H1 (cell line): ENCODE measurements around the gene CPTP.

Experiments
- EZH2 ChIP-seq: fragments of 200-600 bp; sonication (generic); IDR thresholded peaks from 2 replicates; pipeline ENCODE4 v1.7.1; 2012; ENCODE audit warnings: low read depth, mild to moderate bottlenecking, moderate library complexity, low read length, inconsistent platforms; ENCODE audit not compliant: severe bottlenecking
- HDAC2 ChIP-seq, 2 experiments: fragments of 300-600 bp in 1 of 2; sonication (generic) in 1 of 2; IDR thresholded peaks; 2 replicates each; pipeline ENCODE4 v1.6.1; 2011 to 2012; ENCODE audit warnings: low read depth in 2 of 2, low read length in 2 of 2, mild to moderate bottlenecking in 2 of 2, moderate library complexity in 2 of 2, borderline replicate concordance in 1 of 2, inconsistent platforms in 1 of 2
- POLR2A ChIP-seq, 2 experiments: IDR thresholded peaks; 1 replicate in 1 of 2; 2 replicates in 1 of 2; pipeline ENCODE4 v1.6.1; 2011; ENCODE audit warnings: low read depth in 2 of 2, low read length in 2 of 2, mild to moderate bottlenecking in 2 of 2; ENCODE audit errors: control extremely low read depth in 1 of 2
- SIN3A ChIP-seq, 2 experiments: IDR thresholded peaks in 1 of 2; conservative IDR thresholded peaks in 1 of 2; 2 replicates each; pipeline ENCODE4 v1.6.1; 2011 to 2012; ENCODE audit warnings: low read length in 2 of 2, improper control_type of control experiment in 1 of 2, low read depth in 1 of 2, mild to moderate bottlenecking in 1 of 2

DNA sequence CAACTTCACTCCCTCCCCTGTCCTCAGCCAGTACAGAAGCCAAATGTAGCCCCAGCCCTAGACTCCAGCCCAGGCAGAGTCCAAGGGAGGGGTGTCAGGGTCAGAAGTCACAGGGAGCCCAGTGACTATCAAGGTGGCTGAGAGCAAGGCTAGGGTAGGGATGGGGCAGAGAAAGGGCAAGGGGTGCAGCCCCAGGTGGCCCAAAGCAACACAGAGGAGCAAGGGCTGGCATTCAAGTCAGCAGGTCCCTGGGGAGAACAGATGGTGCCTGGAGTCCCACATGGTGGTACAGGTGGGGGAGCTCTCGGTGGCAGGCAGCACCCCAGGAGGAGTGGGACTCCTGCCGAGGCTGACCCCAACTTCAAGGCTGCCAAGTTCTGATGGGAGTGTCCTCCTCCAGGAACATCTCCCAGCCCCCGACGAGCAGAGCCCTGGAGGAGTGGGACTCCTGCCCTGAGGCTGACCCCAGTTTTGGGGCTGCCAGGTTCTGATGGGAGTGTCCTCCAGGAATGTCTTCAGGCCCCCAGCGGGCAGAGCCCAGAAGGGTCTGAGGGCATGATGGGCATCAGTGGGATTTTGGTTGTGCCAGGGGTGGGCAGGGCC lies 28.3 kb downstream of the CPTP start:
- TF ChIP-seq POLR2A (IDR thresholded peaks at IDR 0.05; ENCODE audit: control extremely low read depth in 1 of 2, low read depth in 2 of 2, low read length in 2 of 2) (no peak), HDAC2 (IDR thresholded peaks at IDR 0.05; ENCODE audit: borderline replicate concordance in 1 of 2, low read depth in 2 of 2, low read length in 2 of 2) (no peak), EZH2 (no peak), SIN3A (conservative IDR thresholded peaks at IDR 0.05 in 1 of 2, IDR thresholded peaks at IDR 0.05 in 1 of 2; ENCODE audit: low read depth in 1 of 2, low read length in 2 of 2) (no peak)
